GM18858 (cell line): ENCODE results near the gene SAT2.
"Not testable (repeated sequence)": the region's sequence is repeated elsewhere in the genome, so short reads cannot be mapped to it uniquely, and the experiment has no call there.

Source experiments
- ATAC-seq: cut with Tn5 transposase; IDR thresholded peaks from one replicate; pipeline ENCODE4 v1.9.1; 2021; ENCODE audit not compliant: unreplicated experiment

Gene SAT2

GRCh38 chr17:7634384-7634783, 6.8 kb upstream of the SAT2 start:
- no peak for ATAC-seq

DNA sequence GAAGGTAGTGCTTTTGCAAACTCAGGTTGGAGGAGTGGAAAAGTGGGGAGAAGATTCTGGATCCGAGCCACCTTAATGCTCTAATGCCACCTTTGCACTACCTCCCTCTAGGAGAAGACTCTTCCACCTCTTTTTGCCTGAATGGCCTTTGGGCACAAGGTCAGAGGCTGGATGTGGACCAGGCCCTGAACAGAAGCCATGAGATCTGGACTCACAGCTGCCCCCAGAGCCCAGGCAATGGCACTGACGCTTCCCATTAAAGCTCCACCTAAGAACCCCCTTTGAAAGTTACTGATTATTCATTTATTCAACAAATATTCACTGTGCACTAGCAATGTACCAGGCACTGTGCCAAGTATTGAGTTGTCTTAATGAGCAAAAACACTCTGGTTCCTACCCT, 5.5 kb upstream of the SAT2 start:
- ATAC-seq = no peak

DNA sequence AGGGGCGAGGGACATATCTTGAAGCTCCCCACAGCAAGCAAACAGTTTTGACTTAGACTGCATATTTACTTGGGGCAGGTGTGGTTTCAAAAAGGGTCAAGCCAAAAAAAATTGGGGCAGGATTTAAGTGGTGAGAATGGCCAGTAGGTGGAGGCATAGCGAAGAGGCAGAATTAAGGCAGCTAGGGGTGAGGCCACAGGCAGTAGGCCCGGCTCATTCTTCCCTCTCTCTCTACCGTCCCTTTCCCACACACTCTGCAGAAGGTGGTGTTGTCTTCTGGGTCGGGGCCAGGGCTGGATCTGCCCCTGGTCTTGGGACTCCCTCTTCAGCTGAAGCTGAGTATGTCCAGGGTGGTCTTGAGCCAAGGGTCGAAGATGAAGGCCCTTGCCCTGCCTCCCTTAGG, 4.9 kb upstream of the SAT2 start:
- no peak for ATAC-seq

GRCh38 chr17:7631398-7632380, 4.1 kb upstream of the SAT2 start:
- no peak for ATAC-seq

DNA sequence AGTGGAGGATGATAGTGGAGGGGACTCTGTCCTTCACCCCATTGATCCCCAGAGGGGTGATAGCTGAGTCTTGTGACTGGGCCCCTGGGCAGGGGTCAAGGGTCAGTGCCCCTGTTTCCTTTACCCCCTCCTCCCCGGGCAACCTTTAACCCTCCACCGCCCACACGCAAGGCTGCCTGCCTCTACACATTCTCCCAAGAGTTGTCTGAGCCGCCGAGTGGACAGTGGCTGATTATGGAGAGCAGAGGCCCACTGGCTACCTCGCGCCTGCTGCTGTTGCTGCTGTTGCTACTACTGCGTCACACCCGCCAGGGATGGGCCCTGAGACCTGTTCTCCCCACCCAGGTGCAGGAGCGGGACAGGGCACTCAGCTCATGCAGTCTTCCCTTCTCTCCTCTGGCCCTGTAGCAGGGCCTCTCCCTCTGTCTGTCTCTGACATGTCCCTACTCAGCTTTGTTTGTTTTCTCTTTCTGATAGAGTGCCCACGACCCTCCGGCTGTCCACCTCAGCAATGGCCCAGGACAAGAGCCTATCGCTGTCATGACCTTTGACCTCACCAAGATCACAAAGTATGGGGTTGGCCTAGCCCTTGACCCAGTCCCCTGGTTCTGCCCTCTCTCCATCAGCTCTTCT, 2.4 kb upstream of the SAT2 start, which contains the start of gene SHBG:
TSS of gene SHBG (plus strand) at position 197 of the 633 bp plus-strand sequence. CDS start at position 235, 38 bp downstream.
- no peak for ATAC-seq

DNA sequence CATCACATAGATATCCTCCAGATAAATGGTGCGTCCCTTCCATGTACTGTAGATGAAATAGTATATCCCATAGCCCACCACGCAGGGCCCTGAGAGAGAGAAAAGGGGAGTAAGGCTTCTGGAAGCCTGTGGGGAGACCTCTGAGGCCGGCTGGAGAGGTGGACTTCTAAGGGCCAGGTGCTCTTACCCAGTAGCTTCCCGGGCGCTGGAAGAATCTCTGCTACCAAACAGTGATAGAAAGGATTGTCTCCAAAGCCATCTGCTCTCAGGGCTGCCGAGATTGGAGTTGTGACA, 718 bp downstream of the SAT2 start:
- ATAC-seq = no peak

GRCh38 chr17:7626307-7626706, 1.3 kb downstream of the SAT2 start:
- no peak for ATAC-seq

- ATAC-seq = not testable (repeated sequence)
Measured at GRCh38 chr17:7625749-7626148, 1.9 kb downstream of the SAT2 start.

GRCh38 chr17:7623661-7624060, 4.0 kb downstream of the SAT2 start:
- no peak for ATAC-seq

DNA sequence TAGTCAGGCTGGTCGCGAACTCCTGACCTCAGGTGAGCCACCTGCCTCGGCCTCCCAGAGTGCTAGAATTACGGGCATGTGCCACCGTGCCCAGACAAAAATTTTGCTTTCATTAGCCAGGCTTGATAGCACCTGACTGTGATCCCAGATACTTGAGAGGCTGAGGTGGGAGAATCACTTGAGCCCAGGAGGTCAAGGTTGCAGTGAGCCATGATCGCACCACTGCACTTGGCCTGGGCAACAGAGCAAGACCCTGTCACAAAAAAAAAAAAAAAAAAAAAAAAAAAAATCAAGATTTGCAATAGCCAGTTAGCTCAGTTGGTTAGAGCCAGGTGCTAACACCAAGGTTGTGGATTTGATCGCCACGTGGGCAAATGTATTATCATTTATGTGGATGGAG, 6.8 kb downstream of the SAT2 start:
- ATAC-seq = no peak

- ATAC-seq = no peak
Measured at GRCh38 chr17:7618608-7619007, 9.0 kb downstream of the SAT2 start.

DNA sequence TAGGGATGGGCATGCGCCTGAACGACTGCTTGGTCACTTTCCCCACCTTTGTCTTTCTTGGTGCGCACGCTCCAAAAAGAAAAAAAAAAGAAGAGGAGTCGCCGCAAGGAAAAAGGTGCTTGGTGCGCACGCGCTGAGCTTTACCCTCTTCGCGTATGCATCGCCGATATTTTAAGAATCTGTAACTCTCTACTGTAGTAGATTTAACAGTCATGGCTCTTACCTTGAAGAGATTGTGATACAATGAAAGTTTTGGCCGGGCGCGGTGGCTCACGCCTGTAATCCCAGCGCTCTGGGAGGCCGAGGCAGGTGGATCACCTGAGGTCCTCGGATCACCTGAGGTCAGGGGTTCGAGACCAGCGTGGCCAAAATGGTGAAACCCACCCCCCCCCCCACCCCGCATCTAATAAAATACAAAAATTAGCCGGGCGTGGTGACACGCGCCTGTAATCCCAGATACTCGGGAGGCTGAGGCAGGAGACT, 12.3 kb downstream of the SAT2 start:
- no peak for ATAC-seq

DNA sequence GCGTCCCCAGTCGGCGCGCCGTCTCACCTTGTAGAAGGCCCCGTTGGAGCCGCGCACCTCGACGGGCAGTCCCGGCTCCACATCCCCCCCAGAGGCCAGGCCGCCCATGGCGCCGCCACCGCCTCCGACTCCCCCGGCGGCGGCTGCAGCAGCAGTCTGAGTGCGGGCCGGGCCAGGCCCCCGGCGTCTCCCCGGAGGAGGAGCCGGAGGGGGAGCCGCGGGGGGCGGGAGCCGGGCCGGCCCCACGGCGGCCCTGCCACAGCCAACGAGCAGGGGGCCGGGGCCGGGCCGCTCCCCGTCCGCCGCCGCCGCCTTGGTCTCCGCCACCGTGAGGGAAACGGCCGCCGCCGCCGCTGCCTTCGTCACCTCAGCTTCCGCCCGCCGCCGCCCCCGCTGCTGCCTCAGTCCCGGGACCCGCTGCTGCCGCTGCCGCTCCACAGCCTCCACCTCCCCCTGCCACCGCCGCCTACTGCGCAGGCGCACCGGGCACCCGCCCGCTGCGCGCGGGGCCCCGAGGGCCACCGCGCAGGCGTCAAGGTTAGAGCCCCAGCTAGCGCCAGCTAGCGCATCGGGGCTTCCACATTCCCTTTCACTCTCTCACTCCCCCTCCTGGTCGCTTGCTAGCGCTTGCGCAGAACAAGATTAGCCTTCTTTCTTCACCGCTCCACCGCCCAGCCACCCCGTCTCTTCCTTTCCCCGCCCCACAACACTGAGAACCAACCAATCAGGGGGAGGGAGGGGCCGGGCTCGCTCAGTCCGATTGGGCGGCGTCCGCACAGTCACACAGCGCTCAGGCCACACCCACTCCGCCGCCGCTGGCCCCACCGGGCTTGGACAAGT, 13.0 kb downstream of the SAT2 start, which contains the start of gene FXR2:
TSS of gene FXR2 (minus strand) at position 473 of the 840 bp plus-strand sequence. CDS start at position 108, 365 bp downstream.
- peak; percentile 76 for ATAC-seq

DNA sequence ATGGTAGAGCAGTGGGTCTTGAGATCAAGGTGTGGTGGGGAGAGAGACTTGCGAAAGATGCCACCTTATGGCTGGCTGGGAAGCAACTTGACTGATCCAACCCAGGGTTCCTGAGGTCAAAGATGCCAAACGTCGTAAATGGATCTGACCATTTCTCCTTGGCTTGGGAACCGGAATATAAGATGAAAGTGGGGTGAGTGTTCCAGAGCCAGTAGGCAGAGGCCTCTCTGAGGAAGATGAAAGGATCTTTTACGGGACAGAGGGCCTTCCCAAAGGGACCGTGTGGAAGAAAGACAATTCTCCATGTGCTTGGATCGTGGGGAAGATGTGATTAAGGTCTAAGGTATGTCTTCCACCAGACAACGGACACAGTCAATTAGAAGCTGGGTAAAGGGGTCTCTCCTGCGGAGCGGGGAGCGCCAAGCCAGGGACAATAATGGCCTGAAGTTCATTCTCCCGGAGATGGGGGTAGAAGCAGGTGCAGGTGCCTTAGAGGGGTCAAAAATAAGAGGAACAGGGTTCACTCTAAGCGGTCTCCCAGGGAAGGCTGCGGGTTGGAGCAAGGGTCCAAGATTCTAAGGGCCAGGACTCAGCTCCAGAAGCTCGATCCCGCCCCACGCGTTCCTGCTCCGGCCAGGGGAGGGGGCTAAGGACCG, 13.7 kb downstream of the SAT2 start:
- no peak for ATAC-seq

GRCh38 chr17:7612294-7612640, 15.4 kb downstream of the SAT2 start:
- ATAC-seq = no peak

GRCh38 chr17:7611635-7612293, 15.9 kb downstream of the SAT2 start:
- ATAC-seq = no peak

DNA sequence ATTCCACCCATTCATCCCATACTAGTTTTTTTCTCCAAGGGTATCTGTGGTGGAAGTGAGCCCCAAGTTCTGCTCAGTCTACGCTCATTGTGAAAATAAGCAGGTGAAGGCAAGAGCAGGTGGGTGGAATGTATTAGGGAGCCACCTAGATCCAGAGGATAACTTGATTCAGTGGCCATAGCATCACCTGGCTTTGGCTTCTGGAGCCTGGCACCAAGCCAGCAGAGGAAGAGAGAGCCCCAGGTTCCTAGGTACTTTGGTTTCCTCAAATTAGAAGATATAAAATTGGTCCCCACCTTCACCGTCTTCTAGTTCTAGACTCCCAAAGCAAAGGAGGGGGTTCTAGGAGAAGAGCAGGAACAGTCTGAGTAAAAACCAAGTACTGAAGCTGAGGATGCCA, 17.0 kb downstream of the SAT2 start:
- ATAC-seq = no peak

DNA sequence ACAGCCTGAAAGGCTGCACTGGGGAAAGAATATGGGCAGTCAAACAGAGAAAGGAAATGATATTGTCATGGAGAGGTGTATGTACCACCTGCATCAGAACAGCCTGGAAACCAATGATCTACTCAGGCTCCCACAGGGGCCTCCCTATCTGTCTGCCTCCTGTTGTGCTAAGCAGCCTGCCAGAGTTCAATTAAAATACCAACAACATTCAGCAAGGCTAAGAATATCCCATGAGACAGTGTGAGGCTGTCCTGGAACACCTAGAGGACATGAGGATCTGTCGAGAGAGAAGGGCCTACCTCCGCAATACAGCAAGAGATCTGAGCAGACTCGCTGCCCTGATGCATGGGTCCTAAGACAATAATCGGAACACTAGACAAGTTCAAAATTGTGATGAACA, 21.3 kb downstream of the SAT2 start:
- no peak for ATAC-seq

DNA sequence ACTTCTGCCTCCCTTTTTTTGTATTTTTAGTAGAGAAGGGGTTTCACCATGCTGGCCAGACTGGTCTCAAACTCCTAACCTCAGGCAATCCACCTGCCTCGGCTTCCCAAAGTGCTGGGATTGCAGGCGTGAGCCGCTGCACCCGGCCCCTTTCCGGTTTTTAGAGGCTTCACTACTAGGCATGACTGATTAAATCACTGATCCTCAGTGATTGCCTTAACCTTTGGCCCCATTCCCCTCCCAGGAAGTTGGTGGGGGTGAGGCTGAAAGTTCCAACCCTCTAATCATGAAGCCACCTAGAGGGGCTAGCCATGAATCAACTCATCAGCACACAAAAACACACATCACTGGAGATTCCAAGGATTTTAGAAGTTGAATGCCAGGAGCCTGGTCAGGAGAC, 30.1 kb downstream of the SAT2 start:
- not testable (repeated sequence) for ATAC-seq

DNA sequence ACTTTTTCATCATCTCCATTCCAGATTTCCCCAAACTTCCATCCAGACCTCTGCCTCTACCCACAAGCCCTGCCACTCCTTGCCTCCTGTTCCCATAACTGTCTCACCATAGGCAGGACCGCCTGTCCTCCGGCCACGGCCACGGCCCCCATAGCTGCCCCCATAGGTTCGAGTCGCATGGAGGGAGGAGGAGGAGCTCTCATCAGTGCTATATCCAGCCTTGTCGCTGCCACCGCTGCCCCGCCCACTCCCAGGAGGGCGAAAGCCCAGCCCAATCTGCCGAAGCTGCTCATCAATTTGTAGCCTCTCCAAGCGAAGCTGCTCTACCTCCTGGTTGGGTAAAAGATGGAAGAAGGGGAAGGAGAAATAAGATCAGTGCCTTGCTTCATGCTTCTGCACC, 34.3 kb downstream of the SAT2 start:
- no peak for ATAC-seq
